HG02884 (cell line): ENCODE measurements around the gene GPR119.
"Not testable (repeated sequence)": the region's sequence is repeated elsewhere in the genome, so short reads cannot be mapped to it uniquely, and the experiment has no call there.

Experiments used
- ATAC-seq: cut with Tn5 transposase; IDR thresholded peaks from one replicate; pipeline ENCODE4 v1.9.1; 2021; ENCODE audit warnings: mild to moderate bottlenecking, moderate library complexity; ENCODE audit not compliant: unreplicated experiment

Gene GPR119

GRCh38 chrX:130339408-130340222 is 45.9 kb downstream of the GPR119 start, which contains the start of gene SLC25A14:
SLC25A14 (plus strand) TSS chrX:130339919; CDS start chrX:130340279, 360 bp downstream.
- peak; percentile 96 for ATAC-seq

GRCh38 chrX:130338869-130339268 is 46.6 kb downstream of the GPR119 start:
- ATAC-seq: not testable (repeated sequence)

- no peak for ATAC-seq
Observed at GRCh38 chrX:130336531-130336930, 48.9 kb downstream of the GPR119 start.
